GM12872 (cell line): ENCODE measurements around the gene PIGZ.

Experiments used
- TF ChIP-seq, protein P1 (sequence below): IDR thresholded peaks from 3 replicates; pipeline ENCODE4 v1.5.1; 2011; ENCODE audit warnings: low read depth, mild to moderate bottlenecking, low read length, moderate library complexity; ENCODE audit not compliant: insufficient read depth

The PIGZ gene

DNA sequence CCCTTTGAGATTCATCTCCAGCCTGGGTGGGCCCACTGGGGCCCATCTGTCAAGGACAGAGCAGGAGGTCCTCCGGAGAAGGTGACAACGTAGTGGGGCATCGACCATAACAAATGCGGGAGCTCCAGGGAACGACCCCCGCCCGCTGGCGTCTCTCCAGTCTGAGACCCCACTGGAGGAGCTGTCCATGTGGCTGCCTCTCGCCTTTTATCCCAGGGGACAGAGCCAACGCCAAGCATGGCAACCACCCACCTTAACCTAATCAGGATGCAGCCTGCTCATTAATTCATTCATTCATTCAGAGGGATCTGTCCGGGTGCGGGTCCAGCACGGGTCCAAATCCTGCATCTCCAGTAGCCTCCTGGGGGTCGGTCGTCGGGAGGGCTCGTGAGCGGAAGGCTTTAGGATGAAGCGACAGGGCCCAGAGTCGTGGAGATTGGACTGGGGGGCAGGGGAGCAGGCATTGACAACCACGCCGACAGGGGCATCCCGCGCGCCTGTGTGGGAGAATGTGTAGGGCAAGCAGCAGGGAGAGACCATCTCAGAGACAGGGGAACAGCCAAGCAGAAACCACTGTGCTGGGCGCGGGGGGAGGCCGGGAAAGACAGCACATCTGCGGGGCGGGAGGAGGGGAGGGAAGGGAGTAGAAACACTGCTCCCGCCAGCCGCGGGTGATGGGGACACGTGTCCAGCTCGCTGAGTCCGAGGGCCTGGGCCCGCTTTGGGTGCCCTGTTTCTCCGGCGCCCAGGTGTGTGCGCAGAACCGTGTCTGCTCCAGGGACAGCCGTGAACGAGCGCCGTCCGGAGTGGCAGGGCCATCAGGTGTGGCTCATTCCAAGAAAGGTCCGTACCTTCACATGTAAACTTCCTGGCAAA lies 1.9 kb downstream of the PIGZ start:
- TF ChIP-seq, protein P1, sequence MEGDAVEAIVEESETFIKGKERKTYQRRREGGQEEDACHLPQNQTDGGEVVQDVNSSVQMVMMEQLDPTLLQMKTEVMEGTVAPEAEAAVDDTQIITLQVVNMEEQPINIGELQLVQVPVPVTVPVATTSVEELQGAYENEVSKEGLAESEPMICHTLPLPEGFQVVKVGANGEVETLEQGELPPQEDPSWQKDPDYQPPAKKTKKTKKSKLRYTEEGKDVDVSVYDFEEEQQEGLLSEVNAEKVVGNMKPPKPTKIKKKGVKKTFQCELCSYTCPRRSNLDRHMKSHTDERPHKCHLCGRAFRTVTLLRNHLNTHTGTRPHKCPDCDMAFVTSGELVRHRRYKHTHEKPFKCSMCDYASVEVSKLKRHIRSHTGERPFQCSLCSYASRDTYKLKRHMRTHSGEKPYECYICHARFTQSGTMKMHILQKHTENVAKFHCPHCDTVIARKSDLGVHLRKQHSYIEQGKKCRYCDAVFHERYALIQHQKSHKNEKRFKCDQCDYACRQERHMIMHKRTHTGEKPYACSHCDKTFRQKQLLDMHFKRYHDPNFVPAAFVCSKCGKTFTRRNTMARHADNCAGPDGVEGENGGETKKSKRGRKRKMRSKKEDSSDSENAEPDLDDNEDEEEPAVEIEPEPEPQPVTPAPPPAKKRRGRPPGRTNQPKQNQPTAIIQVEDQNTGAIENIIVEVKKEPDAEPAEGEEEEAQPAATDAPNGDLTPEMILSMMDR: no peak

DNA sequence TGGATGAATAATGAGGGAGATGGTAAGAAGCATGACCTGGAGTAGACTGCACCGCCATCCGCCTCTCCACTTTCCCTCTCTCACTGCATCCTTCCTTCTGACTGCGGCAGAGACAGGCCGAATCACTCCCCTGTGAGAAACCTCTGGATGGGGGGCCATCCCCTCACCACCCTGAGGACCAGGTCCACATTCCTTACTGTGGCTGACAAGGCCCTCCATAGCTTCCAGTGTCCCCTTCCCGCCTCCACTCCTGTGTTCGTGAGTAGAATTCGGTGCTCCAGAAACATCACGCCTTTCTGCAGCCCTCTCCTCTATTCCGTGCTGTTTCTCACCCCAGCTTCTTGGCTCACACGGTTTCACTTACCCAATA lies 2.8 kb downstream of the PIGZ start:
- TF ChIP-seq, protein P1: no peak

DNA sequence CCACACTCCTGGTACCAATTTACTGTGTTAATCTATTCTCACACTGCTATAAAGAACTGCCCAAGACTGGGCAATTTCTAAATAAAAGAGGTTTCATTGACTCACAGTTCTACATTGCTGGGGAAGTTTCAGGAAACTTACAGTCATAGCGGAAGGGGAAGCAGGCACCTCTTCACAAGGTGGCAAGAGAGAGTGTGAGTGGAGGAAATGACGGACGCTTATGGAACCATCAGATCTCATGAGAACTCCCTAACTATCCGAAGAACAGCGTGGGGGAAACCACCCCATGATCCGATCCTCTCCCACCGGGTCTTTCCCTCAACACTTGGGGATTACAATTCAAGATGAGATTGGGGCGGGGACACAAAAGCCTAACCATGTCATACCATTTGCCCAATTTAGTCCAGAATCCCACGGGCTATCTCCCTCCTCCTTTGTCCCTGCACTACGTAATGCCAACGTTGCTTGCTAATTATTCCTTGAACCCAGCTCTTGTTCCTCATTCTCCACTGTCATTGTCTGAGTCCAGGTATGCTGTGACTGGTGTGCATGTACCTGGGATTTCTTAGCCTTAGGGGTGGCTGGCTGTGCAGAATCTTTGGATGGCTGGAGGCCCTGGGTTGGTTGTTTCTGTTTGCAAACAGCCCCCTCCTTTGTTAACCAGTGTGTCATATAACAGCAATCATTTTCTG lies 3.4 kb downstream of the PIGZ start:
- TF ChIP-seq, protein P1: no peak

DNA sequence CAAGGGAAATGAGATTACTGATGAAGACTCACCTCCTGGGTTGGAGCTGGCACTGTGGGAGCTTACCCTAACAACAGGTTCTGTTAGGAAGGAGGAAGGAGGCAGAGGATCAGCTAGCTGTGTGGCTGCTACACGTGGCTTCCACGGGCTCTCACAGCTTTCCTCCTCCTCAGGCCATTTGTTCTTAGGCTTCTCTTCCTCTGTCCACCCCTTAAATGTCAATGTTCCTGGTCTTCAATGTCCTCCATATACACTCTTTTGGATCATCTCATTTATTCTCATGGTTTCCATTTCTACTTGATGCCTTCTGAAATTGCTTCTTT lies 5.0 kb downstream of the PIGZ start:
- TF ChIP-seq, protein P1: no peak

DNA sequence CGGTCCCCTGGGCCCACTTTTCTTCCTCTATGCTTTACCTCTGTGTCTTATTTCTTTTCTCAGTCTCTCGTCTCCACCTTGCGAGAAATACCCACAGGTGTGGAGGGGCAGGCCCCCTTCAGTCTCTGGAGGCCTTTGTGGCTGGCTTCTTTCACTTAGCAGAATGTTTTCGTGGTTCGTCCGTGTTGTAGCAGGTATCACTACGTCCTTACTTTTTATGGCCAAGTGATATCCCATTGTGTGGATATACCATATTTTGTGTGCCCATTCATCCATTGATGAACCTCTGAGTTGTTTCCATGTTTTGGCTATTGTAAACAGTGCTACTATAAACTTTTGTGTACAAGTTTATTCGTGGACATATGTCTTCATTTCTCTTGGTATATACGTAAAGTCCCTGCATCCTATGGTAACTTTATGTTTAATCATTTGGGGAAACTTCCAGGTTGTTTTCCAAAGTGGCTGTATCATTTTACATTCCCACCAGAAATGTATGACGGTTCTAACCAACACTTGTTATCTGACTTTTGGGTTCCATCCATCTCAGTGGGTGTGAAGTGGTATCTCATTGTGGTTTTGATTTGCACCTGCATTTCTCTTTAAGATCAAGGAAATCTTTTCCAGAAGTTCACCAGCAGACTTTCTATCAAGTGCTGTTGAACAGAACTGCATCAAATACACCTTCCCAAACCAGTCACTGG lies 5.6 kb downstream of the PIGZ start:
- TF ChIP-seq, protein P1: no peak

DNA sequence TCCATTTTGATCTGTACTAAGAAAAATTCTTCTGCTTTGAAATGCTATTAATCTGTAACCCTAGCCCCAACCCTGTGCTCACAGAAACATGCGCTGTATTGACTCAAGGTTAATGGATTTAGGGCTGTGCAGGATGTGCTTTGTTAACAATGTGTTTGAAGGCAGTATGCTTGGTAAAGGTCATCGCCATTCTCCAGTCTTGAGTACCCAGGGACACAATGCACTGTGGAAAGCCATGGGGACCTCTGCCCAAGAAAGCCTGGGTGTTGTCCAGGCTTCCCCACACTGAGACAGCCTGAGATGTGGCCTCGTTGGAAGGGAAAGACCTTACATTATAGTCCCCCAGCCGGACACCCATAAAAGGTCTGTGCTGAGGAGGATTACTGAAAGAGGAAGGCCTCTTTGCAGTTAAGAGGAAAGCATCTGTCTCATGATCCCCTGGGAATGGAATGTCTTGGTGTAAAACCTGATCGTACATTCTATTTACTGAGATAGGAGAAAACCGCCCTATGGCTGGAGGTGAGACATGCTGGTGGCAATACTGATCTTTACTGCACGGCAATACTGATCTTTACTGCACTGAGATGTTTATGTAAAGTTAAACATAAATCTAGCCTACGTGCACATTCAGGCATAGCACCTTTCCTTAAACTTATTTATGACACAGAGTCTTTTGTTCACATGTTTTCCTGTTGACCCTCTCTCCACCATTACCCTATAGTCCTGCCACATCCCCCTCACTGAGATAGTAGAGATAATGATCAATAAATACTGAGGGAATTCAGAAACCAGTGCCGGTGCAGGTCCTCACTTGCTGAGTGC lies 6.3 kb downstream of the PIGZ start:
- TF ChIP-seq, protein P1: no peak
